Measurements from ENCODE around the gene PTPRN2. TPM values are rescaled to one million over a fixed set of nuclear protein-coding genes. Genes with fewer than 3 reads are reported as not detected.

Gene PTPRN2
- total RNA-seq, 1 experiment from 2014 or later: 2.1 TPM

DNA sequence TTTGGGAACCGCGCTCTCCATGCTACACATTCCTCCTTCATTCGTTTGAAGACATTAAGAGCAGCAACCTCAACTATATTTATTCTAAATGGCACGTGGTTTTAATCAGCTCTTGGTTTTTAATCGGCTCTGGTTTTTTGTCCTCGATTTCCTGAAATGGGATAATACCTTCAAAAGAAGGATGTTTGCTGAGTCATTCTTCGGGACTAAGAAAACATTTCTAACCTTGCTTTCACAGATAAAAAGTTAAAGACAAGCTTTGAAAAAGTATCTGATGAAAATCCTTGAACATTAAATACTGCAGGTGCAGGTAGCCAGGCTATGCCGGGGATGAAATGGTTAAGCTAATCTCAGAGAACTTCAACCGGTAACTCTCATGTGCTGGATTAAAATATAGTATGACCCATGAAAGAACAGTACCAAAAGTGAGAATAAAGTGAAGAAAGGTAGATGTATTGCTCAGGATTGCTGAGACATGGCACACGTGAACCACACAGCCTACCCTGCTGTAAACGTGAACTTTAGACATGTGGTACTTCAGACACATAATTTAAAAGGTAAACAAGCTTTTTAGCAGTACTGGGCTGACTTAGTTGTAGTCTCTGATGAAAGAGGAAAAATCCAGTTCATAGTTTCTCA is 89.1 kb downstream of the PTPRN2 start:
- ChIA-PET RAD21 (ENCODE audit: low non-redundant PET in 1 of 2, low total read pairs in 2 of 2, uncharacterized antibody in 2 of 2, unreplicated experiment in 2 of 2) (no interaction called here), POLR2A (no interaction called here), CTCF (no interaction called here)
- no peak for DNase-seq (ENCODE audit: low read depth, low spot score)
- H3K36me3 ChIP-seq (ENCODE audit: control insufficient read depth in 1 of 2, insufficient read depth in 2 of 2, low read length in 2 of 2): no peaks in the 10 kb centered on the region
- no peak overlapping the region for H2AFZ ChIP-seq (ENCODE audit: low read depth, low read length, poor library complexity, severe bottlenecking)
- no peaks in the 10 kb centered on the region for H3K27me3 ChIP-seq (ENCODE audit: insufficient read depth, low read length)
- no peak overlapping the region for H3K9ac ChIP-seq (ENCODE audit: low read length)
- intact Hi-C loops (cut with micrococcal nuclease): loop anchor here (5.0 kb wide), 1 partner anchor 149 kb away; no protein-coding TSS in a partner anchor
- no peaks in the 10 kb centered on the region for H3K9me2 ChIP-seq (ENCODE audit: insufficient read depth)
- no peak overlapping the region for H3K27ac ChIP-seq (ENCODE audit: low read depth, low read length)
- ATAC-seq: no peak
- no TSS peak for BruUV-seq (replicated peaks)
- no peaks in the 10 kb centered on the region for H3K9me3 ChIP-seq (ENCODE audit: control insufficient read depth in 1 of 2, insufficient read depth in 1 of 2, low read depth in 1 of 2, low read length in 2 of 2)
- no peak overlapping the region for H3K4me3 ChIP-seq (replicated peaks in 1 of 2; ENCODE audit: low read depth in 1 of 2, low read length in 2 of 2)
- peaks cover 0 to 5% of the 10 kb centered on the region in 2 experiments; a peak in 1 of 4 replicates for H3K4me1 ChIP-seq (ENCODE audit: control insufficient read depth in 1 of 2, insufficient read depth in 2 of 2, low read length in 2 of 2)
- TF ChIP-seq TCF7L2 (IDR thresholded peaks at IDR 0.05; ENCODE audit: borderline replicate concordance, extremely low read depth, insufficient read depth, insufficient read length) (no peak), ZNF274 (IDR thresholded peaks at IDR 0.05; ENCODE audit: low read depth, low read length) (no peak), SRF (IDR thresholded peaks at IDR 0.05; ENCODE audit: low read depth) (no peak), CEBPB (IDR thresholded peaks at IDR 0.05; ENCODE audit: low read depth) (no peak), YY1 (IDR thresholded peaks at IDR 0.05; ENCODE audit: extremely low read depth, insufficient replicate concordance, low read depth, low read length) (no peak), JUND (IDR thresholded peaks at IDR 0.05) (no peak), FOSL1 (IDR thresholded peaks at IDR 0.05; ENCODE audit: low read depth) (no peak), ELF1 (IDR thresholded peaks at IDR 0.05; ENCODE audit: borderline replicate concordance, low read depth) (no peak), EGR1 (IDR thresholded peaks at IDR 0.05; ENCODE audit: low read depth) (no peak), POLR2A (IDR thresholded peaks at IDR 0.05; ENCODE audit: borderline replicate concordance, extremely low read depth, insufficient read depth, insufficient read length) (no peak), RAD21 (IDR thresholded peaks at IDR 0.05; ENCODE audit: low read depth) (no peak), EZH2 (IDR thresholded peaks at IDR 0.05) (no peak), POLR2AphosphoS5 (IDR thresholded peaks at IDR 0.05; ENCODE audit: low read depth, low read length) (no peak)
- TF ChIP-seq, protein P1, sequence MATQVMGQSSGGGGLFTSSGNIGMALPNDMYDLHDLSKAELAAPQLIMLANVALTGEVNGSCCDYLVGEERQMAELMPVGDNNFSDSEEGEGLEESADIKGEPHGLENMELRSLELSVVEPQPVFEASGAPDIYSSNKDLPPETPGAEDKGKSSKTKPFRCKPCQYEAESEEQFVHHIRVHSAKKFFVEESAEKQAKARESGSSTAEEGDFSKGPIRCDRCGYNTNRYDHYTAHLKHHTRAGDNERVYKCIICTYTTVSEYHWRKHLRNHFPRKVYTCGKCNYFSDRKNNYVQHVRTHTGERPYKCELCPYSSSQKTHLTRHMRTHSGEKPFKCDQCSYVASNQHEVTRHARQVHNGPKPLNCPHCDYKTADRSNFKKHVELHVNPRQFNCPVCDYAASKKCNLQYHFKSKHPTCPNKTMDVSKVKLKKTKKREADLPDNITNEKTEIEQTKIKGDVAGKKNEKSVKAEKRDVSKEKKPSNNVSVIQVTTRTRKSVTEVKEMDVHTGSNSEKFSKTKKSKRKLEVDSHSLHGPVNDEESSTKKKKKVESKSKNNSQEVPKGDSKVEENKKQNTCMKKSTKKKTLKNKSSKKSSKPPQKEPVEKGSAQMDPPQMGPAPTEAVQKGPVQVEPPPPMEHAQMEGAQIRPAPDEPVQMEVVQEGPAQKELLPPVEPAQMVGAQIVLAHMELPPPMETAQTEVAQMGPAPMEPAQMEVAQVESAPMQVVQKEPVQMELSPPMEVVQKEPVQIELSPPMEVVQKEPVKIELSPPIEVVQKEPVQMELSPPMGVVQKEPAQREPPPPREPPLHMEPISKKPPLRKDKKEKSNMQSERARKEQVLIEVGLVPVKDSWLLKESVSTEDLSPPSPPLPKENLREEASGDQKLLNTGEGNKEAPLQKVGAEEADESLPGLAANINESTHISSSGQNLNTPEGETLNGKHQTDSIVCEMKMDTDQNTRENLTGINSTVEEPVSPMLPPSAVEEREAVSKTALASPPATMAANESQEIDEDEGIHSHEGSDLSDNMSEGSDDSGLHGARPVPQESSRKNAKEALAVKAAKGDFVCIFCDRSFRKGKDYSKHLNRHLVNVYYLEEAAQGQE (IDR thresholded peaks at IDR 0.05; ENCODE audit: low read depth): no peak
- TF ChIP-seq, protein P2, sequence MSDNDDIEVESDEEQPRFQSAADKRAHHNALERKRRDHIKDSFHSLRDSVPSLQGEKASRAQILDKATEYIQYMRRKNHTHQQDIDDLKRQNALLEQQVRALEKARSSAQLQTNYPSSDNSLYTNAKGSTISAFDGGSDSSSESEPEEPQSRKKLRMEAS (IDR thresholded peaks at IDR 0.05): no peak
- TF ChIP-seq, protein P3, sequence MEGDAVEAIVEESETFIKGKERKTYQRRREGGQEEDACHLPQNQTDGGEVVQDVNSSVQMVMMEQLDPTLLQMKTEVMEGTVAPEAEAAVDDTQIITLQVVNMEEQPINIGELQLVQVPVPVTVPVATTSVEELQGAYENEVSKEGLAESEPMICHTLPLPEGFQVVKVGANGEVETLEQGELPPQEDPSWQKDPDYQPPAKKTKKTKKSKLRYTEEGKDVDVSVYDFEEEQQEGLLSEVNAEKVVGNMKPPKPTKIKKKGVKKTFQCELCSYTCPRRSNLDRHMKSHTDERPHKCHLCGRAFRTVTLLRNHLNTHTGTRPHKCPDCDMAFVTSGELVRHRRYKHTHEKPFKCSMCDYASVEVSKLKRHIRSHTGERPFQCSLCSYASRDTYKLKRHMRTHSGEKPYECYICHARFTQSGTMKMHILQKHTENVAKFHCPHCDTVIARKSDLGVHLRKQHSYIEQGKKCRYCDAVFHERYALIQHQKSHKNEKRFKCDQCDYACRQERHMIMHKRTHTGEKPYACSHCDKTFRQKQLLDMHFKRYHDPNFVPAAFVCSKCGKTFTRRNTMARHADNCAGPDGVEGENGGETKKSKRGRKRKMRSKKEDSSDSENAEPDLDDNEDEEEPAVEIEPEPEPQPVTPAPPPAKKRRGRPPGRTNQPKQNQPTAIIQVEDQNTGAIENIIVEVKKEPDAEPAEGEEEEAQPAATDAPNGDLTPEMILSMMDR (IDR thresholded peaks at IDR 0.05 in 2 of 3, conservative IDR thresholded peaks at IDR 0.05 in 1 of 3; ENCODE audit: borderline replicate concordance in 1 of 3, insufficient read depth in 1 of 3, low read depth in 2 of 3, low read length in 2 of 3): no peak
- TF ChIP-seq, protein P4, sequence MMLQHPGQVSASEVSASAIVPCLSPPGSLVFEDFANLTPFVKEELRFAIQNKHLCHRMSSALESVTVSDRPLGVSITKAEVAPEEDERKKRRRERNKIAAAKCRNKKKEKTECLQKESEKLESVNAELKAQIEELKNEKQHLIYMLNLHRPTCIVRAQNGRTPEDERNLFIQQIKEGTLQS (IDR thresholded peaks at IDR 0.05): no peak
- TF ChIP-seq, protein P5, sequence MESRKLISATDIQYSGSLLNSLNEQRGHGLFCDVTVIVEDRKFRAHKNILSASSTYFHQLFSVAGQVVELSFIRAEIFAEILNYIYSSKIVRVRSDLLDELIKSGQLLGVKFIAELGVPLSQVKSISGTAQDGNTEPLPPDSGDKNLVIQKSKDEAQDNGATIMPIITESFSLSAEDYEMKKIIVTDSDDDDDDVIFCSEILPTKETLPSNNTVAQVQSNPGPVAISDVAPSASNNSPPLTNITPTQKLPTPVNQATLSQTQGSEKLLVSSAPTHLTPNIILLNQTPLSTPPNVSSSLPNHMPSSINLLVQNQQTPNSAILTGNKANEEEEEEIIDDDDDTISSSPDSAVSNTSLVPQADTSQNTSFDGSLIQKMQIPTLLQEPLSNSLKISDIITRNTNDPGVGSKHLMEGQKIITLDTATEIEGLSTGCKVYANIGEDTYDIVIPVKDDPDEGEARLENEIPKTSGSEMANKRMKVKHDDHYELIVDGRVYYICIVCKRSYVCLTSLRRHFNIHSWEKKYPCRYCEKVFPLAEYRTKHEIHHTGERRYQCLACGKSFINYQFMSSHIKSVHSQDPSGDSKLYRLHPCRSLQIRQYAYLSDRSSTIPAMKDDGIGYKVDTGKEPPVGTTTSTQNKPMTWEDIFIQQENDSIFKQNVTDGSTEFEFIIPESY (IDR thresholded peaks at IDR 0.05; ENCODE audit: extremely low read depth, insufficient replicate concordance, low read length): no peak
- H4K20me1 ChIP-seq (ENCODE audit: insufficient read depth): no peaks in the 10 kb centered on the region
- H3K79me2 ChIP-seq (ENCODE audit: insufficient read depth, low read length): no peaks in the 10 kb centered on the region
- no peak overlapping the region for H3K4me2 ChIP-seq (ENCODE audit: low read length)
